NCI-H446 treated with DMSO at 0.1 percent for 48 hours (cell line): Measurements from ENCODE around the gene AIF1.

ENCODE experiments used
- DNase-seq: peaks from one replicate; lab custom pipeline; 2025; lab: John Stamatoyannopoulos, UW

AIF1 gene

DNA sequence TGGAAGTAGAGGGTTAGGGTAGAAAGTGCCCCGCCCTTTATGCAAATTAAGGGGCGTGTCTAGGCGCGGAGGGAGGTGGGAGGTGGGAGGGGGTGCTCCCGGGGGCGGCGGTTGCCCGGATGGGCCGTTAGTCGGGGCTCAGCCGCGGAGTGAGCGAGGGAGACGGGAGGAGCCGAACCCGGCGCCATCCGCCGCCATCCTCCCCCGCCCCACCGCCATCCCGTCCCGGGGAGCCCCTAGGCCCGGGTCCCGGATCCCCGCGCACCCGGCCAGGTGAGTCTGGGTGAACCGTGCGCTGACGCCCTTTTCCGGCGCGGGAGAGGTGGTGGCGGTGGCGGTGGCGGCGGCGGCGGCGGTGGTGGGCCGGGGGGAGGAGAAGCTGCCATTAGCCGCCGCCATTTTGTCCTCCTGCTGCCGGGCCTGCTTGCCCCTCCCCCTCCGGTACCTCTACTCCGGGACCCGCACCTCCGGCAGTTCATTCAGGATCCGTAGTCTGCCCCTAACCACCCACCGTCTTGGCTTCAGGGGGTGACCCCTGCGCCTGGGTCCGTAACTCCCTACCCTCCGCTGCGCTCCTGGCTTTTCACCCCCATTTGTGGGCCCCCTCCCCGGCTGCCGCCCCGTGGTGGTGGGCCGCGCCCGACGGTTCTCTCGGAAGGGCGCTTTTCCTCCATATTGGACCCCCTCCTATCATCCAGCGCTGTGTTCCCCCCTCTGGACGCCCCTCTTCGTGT, 5.7 kb downstream of the AIF1 start, which contains the start of gene PRRC2A:
Gene PRRC2A, plus strand, starts transcription at position 130 of the 734 bp plus-strand sequence. CDS start 2,075 bp downstream, outside the sequence.
- DNase-seq: peak; percentile 71

- DNase-seq: no peak
These were observed 6.4 kb downstream of the AIF1 start for GRCh38 chr6:31621320-31621939.

DNA sequence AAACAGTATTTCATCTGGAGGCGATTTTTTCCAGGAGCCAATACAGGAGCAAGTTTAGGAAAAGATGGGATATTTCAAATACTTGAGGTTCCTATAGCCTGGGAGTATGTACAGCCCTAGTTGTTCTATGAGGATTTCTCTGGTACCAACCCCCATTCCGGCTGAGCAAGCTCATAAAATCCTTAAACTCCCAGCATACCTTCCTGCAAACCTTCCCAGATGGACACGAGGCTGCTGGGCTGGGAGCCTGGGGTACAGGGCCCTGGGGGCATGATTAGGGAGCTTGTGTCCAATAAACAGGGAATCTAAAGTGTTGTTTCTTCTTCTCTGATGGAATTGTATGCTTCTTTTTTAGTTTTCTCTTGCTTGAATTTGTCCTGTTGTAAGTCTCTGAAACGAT, 7.0 kb downstream of the AIF1 start:
- no peak for DNase-seq

- no peak for DNase-seq
These were observed 7.7 kb downstream of the AIF1 start for GRCh38 chr6:31622684-31623091.

DNA sequence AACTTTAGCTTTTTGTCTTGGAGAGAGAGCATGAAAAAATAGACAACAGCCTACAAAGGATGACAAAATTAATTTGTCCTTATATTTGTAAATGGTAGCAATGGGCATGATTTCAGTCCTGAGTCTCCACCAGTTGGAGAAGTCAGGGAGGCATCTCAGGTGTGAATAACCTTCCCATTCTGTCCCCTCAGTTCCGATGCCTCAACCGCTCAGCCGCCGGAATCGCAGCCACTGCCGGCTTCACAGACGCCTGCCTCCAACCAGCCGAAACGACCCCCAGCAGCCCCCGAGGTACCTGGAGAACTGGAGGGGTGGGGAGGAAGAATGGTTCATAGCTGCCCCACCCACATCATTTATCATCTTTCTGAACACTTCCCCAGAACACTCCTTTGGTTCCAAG, 9.0 kb downstream of the AIF1 start:
- no peak for DNase-seq

DNA sequence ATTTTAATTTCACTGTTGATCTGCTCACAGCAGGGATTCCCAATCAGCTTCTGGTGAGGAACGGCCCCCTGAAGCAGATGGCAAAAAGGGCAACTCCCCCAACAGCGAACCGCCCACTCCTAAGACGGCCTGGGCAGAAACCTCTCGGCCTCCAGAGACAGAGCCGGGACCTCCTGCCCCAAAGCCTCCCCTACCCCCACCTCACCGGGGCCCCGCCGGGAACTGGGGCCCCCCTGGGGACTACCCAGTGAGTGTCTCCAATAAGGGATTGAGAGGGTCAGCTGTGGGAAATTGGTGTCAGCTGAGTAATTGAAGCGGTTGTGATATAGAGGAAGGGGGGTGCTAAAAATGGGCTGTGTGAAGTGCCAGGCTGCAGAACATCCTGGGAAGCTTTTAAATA, 11.9 kb downstream of the AIF1 start:
- no peak for DNase-seq

DNA sequence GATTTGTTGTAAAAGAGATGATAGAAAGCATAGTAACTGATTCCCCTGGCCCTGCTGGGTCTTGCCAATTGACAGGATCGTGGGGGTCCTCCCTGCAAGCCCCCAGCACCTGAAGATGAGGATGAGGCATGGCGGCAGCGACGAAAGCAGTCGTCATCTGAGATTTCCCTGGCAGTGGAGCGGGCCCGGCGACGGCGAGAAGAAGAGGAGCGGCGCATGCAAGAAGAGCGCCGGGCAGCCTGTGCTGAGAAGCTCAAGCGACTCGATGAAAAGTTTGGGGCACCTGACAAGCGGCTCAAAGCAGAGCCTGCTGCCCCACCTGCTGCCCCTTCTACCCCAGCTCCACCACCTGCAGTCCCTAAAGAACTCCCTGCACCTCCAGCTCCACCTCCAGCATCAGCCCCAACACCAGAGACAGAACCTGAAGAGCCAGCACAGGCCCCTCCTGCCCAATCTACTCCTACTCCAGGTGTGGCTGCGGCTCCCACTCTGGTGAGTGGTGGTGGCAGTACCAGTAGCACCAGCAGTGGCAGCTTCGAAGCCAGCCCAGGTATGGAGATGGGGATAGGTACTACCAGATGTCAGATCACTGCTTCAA, 12.8 kb downstream of the AIF1 start:
- DNase-seq: no peak

GRCh38 chr6:31629014-31629413, 14.0 kb downstream of the AIF1 start:
- DNase-seq: no peak

DNA sequence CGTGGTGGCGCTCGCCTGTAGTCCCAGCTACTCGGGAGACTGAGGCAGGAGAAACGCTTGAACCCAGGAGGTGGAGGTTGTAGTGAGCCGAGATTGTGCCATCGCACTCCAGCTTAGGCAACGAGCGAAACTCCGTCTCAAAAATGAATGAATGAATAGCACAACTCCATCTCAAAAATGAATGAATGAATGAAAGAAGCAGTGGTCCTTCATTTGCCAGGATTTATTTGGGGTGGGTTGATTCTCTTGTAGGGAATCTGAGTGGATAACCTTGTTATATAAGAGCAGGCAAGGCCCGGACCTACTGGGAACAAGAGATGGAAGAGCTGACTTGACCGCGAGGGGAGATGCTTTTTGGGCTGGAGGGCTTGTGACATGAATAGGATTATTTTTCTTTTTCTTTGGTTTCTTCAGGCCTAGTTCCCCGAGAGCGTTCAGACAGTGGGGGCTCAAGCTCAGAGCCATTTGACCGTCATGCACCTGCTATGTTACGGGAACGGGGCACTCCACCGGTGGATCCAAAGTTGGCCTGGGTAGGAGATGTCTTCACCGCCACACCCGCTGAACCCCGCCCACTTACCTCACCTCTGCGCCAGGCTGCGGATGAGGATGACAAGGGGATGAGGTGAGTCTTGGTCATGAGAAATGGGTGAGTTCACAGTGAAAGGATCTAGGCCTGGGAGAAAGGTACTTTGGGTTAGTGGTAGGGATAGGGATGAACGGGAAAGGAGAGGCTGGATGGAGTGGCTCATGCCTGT, 15.3 kb downstream of the AIF1 start:
- DNase-seq: no peak

DNA sequence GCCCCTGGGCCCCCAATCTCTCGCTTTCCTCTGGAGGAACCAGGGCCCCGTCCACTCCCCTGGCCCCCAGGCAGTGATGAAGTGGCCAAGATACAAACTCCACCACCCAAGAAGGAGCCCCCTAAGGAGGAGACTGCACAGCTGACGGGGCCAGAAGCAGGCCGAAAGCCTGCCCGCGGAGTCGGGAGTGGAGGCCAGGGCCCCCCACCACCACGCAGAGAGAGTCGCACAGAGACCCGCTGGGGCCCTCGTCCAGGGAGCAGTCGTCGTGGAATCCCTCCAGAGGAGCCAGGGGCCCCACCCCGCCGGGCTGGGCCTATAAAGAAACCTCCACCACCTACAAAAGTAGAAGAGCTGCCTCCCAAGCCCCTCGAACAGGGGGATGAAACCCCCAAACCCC, 16.2 kb downstream of the AIF1 start:
- no peak for DNase-seq

- no peak for DNase-seq
These were observed 16.7 kb downstream of the AIF1 start for GRCh38 chr6:31631681-31632278.

DNA sequence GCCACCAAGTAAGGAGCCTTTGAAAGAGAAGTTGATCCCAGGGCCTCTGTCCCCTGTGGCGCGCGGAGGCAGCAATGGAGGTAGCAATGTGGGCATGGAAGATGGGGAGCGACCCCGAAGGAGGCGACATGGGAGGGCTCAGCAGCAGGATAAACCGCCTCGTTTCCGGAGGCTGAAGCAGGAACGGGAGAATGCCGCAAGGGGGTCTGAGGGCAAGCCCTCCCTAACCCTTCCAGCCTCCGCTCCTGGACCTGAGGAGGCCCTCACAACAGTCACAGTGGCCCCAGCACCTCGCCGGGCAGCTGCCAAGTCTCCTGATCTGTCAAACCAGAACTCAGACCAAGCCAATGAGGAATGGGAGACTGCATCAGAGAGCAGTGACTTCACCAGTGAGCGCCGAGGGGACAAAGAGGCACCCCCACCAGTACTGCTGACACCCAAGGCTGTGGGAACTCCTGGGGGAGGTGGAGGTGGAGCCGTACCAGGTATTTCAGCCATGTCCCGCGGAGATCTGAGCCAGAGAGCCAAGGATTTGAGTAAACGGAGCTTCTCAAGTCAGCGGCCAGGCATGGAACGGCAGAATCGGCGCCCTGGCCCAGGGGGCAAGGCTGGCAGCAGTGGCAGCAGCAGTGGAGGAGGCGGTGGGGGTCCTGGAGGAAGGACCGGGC, 17.4 kb downstream of the AIF1 start:
- DNase-seq: no peak

DNA sequence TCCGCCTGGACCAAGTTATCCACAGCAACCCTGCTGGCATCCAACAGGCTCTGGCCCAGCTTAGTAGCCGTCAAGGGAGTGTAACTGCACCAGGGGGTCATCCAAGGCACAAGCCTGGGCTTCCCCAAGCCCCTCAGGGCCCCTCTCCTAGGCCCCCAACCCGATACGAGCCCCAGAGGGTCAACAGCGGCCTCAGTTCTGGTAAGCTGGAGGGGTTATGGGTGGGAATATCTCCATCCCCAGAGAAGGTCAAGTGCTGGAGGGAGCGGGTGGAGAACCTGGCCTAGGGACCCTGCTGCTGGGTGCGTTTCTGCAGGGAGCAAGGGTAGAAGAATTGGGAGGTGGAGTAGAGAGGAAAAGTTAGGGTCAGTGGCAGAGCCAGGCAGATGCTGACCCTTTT, 18.4 kb downstream of the AIF1 start:
- DNase-seq: no peak

GRCh38 chr6:31634131-31634530, 19.1 kb downstream of the AIF1 start:
- DNase-seq: no peak

- no peak for DNase-seq
These were observed 20.0 kb downstream of the AIF1 start for GRCh38 chr6:31634969-31635575.

- DNase-seq: no peak
These were observed 21.9 kb downstream of the AIF1 start for GRCh38 chr6:31636698-31637596.

GRCh38 chr6:31639043-31639442, 24.0 kb downstream of the AIF1 start:
- DNase-seq: no peak

GRCh38 chr6:31639449-31639861, 24.4 kb downstream of the AIF1 start:
- no peak for DNase-seq

DNA sequence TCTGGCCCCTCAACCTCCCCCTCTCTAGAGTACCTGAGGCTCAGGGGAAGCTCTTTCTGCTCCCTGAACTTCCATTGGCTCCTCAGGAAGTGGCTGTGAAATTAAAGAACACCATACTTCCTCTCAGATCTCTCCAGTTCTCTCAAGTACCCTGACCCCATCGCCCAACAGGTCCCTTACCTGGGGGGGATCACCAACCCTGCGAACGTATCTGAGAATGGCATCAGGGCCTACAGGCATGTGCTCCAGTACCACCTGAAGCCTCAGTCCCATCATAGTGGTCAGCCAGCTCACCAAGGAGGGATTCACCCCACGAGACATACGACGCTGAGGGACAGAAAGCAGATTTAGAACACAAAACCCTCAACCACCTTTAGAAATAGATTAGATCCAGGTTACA, 25.6 kb downstream of the AIF1 start:
- DNase-seq: no peak

DNA sequence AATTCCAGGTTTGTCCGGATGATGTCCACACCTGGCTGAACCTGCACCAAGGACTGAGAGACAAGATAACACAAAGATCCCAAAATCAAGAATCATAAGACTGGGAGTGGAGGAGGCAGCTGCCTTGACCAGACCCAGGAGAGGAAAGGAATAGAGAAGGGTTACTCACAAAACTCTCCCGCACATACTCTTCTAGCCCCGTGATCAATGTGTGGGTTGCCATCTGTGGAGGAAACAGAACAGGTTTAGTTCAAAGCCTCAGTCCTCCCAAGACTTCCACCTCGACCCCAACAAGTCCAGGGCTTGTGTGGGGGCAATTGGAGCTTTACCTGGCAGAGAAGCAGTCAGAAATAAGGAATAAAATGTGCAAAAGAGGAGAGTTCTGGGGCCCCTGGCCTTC, 26.3 kb downstream of the AIF1 start:
- DNase-seq: no peak
